Neural cell (in vitro differentiated cells): Measurements from ENCODE around the gene DHDH. TPM values are rescaled to one million over a fixed set of nuclear protein-coding genes. Genes with fewer than 3 reads are reported as not detected.

ENCODE experiments used
- H2AFZ ChIP-seq: fragments of 200-600, 300-800 bp; sonication (generic), shearing (Covaris generic); 2 replicates; pipeline ENCODE4 v1.6.0; 2014; ENCODE audit warnings: low read depth, mild to moderate bottlenecking, antibody characterized with exemption, low read length, moderate library complexity
- H3F3A ChIP-seq: fragments of 200-600 bp; shearing (Covaris generic); 2 replicates; pipeline ENCODE4 v1.6.1; 2016; ENCODE audit warnings: mild to moderate bottlenecking, moderate library complexity, mixed read lengths, antibody characterized with exemption, low read length; ENCODE audit not compliant: insufficient read depth, poor library complexity, severe bottlenecking
- H3K27ac ChIP-seq: fragments of 200-600, 300-800 bp; sonication (generic), shearing (Covaris generic); 2 replicates; pipeline ENCODE4 v1.5.1; 2014; ENCODE audit warnings: mild to moderate bottlenecking, low read length, moderate library complexity
- H3K27me3 ChIP-seq: fragments of 300-800, 200-600 bp; sonication (generic), shearing (Covaris generic); 2 replicates; pipeline ENCODE4 v1.6.0; 2014; ENCODE audit warnings: mild to moderate bottlenecking, low read depth, low read length, moderate library complexity; ENCODE audit not compliant: insufficient read depth
- H3K36me3 ChIP-seq: fragments of 300-800, 200-600 bp; sonication (generic), shearing (Covaris generic); 2 replicates; pipeline ENCODE4 v1.5.1; 2014; ENCODE audit warnings: mild to moderate bottlenecking, antibody characterized with exemption, low read length, moderate library complexity; ENCODE audit not compliant: insufficient read depth
- H3K4me2 ChIP-seq: fragments of 300-800, 200-600 bp; sonication (generic), shearing (Covaris generic); 2 replicates; pipeline ENCODE4 v1.6.0; 2014; ENCODE audit warnings: mild to moderate bottlenecking, low read length
- H3K4me3 ChIP-seq: fragments of 300-800, 200-600 bp; sonication (generic), shearing (Covaris generic); 2 replicates; pipeline ENCODE4 v1.5.1; 2014; ENCODE audit warnings: mild to moderate bottlenecking, low read length, moderate library complexity
- H3K79me2 ChIP-seq: fragments of 200-600 bp; shearing (Covaris generic); replicated peaks from 2 replicates; pipeline ENCODE4 v1.6.0; 2014; ENCODE audit warnings: mild to moderate bottlenecking, low read length, moderate library complexity; ENCODE audit not compliant: insufficient read depth
- H3K9ac ChIP-seq: fragments of 300-800, 200-600 bp; sonication (generic), shearing (Covaris generic); 2 replicates; pipeline ENCODE4 v1.6.1; 2016; ENCODE audit warnings: mild to moderate bottlenecking, low read length, mixed read lengths
- H3K9me2 ChIP-seq: fragments of 200-600 bp; shearing (Covaris generic); 2 replicates; pipeline ENCODE4 v1.6.1; 2016; ENCODE audit warnings: mild to moderate bottlenecking, low read length, mixed read lengths; ENCODE audit not compliant: insufficient read depth
- H3K9me3 ChIP-seq: fragments of 200-600, 300-800 bp; sonication (generic), shearing (Covaris generic); 2 replicates; pipeline ENCODE4 v1.6.1; 2016; ENCODE audit warnings: mild to moderate bottlenecking, mixed run types, low read length, moderate library complexity, mixed read lengths
- H4K20me1 ChIP-seq: fragments of 200-600 bp; shearing (Covaris generic); 2 replicates; pipeline ENCODE4 v1.6.1; 2016; ENCODE audit warnings: mild to moderate bottlenecking, mixed run types; ENCODE audit not compliant: insufficient read depth
- EP300 ChIP-seq: fragments of 450-650 bp; conservative IDR thresholded peaks from 2 replicates; pipeline ENCODE4 v1.6.1; 2014; ENCODE audit warnings: antibody characterized with exemption, mild to moderate bottlenecking, moderate library complexity; ENCODE audit not compliant: poor library complexity, severe bottlenecking
- EZH2 ChIP-seq: fragments of 200-600, 300-800 bp; shearing (Covaris generic), sonication (generic); IDR thresholded peaks from 2 replicates; pipeline ENCODE4 v1.6.1; 2014; ENCODE audit warnings: antibody characterized with exemption, low read length, borderline replicate concordance, mild to moderate bottlenecking; ENCODE audit not compliant: insufficient read depth, poor library complexity, severe bottlenecking
- MXI1 ChIP-seq: fragments of 450-650 bp; conservative IDR thresholded peaks from 2 replicates; pipeline ENCODE4 v1.6.1; 2014; ENCODE audit warnings: antibody characterized with exemption, mild to moderate bottlenecking; ENCODE audit not compliant: poor library complexity, severe bottlenecking
- POLR2AphosphoS5 ChIP-seq: IDR thresholded peaks from 2 replicates; pipeline ENCODE4 v1.6.1; 2012
- RAD21 ChIP-seq: fragments of 450-650 bp; conservative IDR thresholded peaks from 2 replicates; pipeline ENCODE4 v1.6.1; 2014; ENCODE audit warnings: antibody characterized with exemption, mild to moderate bottlenecking, moderate library complexity
- SMC3 ChIP-seq: fragments of 450-650 bp; conservative IDR thresholded peaks from 2 replicates; pipeline ENCODE4 v1.6.1; 2014; ENCODE audit warnings: antibody characterized with exemption, mild to moderate bottlenecking, moderate library complexity; ENCODE audit not compliant: poor library complexity
- TAF1 ChIP-seq: IDR thresholded peaks from 2 replicates; pipeline ENCODE4 v1.6.1; 2012; ENCODE audit warnings: low read depth
- polyA plus RNA-seq: library from polyadenylated mRNA; depleted of rRNA; stranded (reverse); fragments of >200 nt; gene quantifications from 2 replicates; pipeline ENCODE4 v1.2.3, GENCODE V29; 2014
- TF ChIP-seq, protein P1 (sequence below): fragments of 450-650 bp; IDR thresholded peaks from 2 replicates; pipeline ENCODE4 v1.5.1; 2014; ENCODE audit warnings: antibody characterized with exemption, mild to moderate bottlenecking, moderate library complexity; ENCODE audit not compliant: poor library complexity, severe bottlenecking
- TF ChIP-seq, protein P2 (sequence below): IDR thresholded peaks from 2 replicates; pipeline ENCODE4 v1.6.1; 2012; ENCODE audit warnings: borderline replicate concordance

DHDH gene
- polyA plus RNA-seq, 1 donor from 2014 or later: 4.8 TPM

DNA sequence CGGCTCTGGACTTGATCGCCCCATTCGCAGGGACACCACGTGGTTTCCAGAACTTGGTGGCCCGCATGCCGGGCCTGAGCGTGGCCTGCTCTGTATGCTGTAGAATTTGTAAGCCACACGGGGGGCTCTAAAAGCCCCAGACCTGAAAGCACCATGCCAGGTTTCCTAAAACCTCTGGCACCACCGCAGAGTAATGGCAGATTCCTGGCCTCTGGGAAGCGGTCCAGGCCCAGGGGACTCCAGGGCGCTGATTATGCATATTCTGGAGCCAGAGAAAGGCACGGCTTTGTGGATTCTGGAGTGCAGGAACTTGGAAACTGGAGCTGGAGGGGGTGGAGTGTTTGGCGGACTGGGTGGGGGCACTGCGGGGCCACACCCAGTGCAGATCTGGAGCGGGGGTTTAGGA is 35.3 kb downstream of the DHDH start:
- H4K20me1 ChIP-seq: no peaks in the 10 kb centered on the region
- H3K79me2 ChIP-seq: peaks cover 6% of the 10 kb centered on the region
- H3K27ac ChIP-seq: no peak overlapping the region
- H3K9me2 ChIP-seq: no peaks in the 10 kb centered on the region
- no peak overlapping the region for H3K4me2 ChIP-seq
- no peak overlapping the region for H3K4me3 ChIP-seq
- H3F3A ChIP-seq: no peaks in the 10 kb centered on the region
- TF ChIP-seq POLR2AphosphoS5 (no peak), SMC3 (no peak), EZH2 (no peak), TAF1 (no peak), RAD21 (no peak), MXI1 (no peak), EP300 (no peak)
- TF ChIP-seq, protein P1, sequence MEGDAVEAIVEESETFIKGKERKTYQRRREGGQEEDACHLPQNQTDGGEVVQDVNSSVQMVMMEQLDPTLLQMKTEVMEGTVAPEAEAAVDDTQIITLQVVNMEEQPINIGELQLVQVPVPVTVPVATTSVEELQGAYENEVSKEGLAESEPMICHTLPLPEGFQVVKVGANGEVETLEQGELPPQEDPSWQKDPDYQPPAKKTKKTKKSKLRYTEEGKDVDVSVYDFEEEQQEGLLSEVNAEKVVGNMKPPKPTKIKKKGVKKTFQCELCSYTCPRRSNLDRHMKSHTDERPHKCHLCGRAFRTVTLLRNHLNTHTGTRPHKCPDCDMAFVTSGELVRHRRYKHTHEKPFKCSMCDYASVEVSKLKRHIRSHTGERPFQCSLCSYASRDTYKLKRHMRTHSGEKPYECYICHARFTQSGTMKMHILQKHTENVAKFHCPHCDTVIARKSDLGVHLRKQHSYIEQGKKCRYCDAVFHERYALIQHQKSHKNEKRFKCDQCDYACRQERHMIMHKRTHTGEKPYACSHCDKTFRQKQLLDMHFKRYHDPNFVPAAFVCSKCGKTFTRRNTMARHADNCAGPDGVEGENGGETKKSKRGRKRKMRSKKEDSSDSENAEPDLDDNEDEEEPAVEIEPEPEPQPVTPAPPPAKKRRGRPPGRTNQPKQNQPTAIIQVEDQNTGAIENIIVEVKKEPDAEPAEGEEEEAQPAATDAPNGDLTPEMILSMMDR: no peak
- TF ChIP-seq, protein P2, sequence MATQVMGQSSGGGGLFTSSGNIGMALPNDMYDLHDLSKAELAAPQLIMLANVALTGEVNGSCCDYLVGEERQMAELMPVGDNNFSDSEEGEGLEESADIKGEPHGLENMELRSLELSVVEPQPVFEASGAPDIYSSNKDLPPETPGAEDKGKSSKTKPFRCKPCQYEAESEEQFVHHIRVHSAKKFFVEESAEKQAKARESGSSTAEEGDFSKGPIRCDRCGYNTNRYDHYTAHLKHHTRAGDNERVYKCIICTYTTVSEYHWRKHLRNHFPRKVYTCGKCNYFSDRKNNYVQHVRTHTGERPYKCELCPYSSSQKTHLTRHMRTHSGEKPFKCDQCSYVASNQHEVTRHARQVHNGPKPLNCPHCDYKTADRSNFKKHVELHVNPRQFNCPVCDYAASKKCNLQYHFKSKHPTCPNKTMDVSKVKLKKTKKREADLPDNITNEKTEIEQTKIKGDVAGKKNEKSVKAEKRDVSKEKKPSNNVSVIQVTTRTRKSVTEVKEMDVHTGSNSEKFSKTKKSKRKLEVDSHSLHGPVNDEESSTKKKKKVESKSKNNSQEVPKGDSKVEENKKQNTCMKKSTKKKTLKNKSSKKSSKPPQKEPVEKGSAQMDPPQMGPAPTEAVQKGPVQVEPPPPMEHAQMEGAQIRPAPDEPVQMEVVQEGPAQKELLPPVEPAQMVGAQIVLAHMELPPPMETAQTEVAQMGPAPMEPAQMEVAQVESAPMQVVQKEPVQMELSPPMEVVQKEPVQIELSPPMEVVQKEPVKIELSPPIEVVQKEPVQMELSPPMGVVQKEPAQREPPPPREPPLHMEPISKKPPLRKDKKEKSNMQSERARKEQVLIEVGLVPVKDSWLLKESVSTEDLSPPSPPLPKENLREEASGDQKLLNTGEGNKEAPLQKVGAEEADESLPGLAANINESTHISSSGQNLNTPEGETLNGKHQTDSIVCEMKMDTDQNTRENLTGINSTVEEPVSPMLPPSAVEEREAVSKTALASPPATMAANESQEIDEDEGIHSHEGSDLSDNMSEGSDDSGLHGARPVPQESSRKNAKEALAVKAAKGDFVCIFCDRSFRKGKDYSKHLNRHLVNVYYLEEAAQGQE: no peak
- no peak overlapping the region for H3K9ac ChIP-seq
- H3K9me3 ChIP-seq: no peaks in the 10 kb centered on the region
- H3K36me3 ChIP-seq: peaks cover 5% of the 10 kb centered on the region
- no peaks in the 10 kb centered on the region for H3K27me3 ChIP-seq
- H2AFZ ChIP-seq: no peak overlapping the region

DNA sequence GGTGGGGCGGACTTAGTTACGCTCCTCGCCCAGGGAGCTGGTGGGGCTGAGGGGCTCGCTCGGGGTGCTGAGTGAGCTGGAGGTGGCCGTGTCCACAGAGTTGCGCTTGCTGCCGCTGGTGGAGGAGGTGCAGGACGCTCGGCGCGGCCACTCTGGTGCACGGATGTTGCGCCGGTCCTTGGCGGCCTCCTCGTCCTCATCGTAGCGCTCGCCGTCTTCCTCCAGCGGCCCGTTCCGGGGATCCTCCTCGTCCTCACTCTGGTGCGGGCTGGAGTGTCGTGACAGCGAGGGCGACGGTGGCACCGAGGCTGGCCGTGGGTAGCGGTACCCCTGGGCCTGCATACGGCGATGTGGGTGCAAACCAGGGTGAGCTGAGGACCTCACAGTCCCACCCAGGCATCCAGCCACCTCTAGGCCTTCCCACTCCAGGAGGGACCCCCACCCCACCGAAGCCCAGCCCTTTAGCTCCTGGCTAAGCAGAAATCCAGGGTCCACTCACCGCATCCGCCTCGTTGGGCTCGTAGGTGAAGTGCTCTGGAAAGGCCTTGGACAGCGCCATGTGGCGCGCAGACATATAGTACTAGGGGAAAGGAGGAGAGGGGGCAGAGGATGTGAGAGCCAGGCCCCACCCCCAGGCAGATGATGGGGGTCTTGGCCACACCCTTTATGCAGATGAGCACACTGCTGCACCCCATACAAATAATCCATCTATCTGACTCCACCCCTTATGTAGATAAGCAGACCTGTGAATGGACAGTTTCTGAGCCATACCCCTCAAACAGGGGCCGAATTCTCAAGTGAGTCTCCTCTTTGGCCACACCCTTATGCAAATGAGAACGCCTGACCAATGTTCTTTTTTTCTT is 36.0 kb downstream of the DHDH start:
- H3K36me3 ChIP-seq: peaks cover 5% of the 10 kb centered on the region

More for the DNA sequence above, 36.0 kb downstream of the DHDH start:
- H4K20me1 ChIP-seq: no peaks in the 10 kb centered on the region
- no peak overlapping the region for H3K4me2 ChIP-seq
- no peak overlapping the region for H3K4me3 ChIP-seq
- no peak overlapping the region for H3K9ac ChIP-seq
- no peaks in the 10 kb centered on the region for H3K9me2 ChIP-seq
- no peaks in the 10 kb centered on the region for H3F3A ChIP-seq
- H3K27me3 ChIP-seq: no peaks in the 10 kb centered on the region
- TF ChIP-seq TAF1 (no peak), EZH2 (no peak), POLR2AphosphoS5 (no peak), RAD21 (no peak), SMC3 (no peak), MXI1 (no peak), EP300 (no peak)
- TF ChIP-seq, protein P1: no peak
- TF ChIP-seq, protein P2: no peak
- H3K9me3 ChIP-seq: no peaks in the 10 kb centered on the region
- peaks cover 6% of the 10 kb centered on the region for H3K79me2 ChIP-seq
- no peak overlapping the region for H3K27ac ChIP-seq
- H2AFZ ChIP-seq: no peak overlapping the region
